ENCODE data around the gene BET1.
"Not testable (repeated sequence)": the region's sequence is repeated elsewhere in the genome, so short reads cannot be mapped to it uniquely, and the experiment has no call there.

Gene BET1, protein sequence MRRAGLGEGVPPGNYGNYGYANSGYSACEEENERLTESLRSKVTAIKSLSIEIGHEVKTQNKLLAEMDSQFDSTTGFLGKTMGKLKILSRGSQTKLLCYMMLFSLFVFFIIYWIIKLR

DNA sequence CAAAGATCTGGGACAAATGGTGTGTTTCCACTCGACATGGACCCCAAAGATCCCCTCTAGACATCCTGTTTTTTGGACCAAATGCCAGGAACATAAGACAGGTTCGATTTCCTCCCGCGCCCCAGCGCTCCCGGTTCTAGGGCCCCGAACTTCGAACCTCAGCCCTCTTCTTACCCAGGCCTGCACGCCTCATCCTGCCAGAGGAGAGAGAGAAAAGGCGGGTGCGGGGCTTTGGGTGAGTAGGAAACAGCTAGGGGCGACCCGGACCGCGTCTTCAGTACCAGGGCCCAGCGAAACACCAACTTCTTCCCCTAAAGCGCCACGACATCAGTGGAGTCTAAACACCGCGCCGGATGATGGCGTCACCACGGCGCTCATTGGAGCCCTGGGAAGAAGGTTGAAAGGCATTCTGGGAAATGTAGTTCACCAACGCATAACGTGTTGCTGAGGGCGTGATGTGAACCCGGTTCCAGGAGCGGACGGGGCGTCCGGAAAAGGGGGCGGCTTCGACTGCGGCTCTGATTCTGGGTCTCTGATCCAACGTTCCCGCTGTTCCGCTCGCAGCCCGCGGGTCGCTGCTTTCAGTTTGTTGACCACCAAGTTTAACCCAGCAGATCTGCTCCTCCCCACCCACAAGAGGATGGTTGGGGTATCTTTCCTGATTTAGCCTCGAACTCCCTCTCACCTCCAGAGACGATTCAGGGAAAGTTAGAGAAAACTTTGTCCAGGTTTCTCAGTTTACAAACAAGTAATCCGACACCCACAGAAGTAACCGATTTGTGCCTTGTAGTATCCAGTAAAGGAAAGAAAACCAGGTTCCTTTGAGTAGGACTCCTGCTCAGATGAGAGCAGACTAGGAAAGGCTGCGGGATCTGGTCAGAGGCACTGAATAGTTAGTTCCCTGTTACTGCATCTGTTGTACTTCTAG lies at the start of gene BET1:
BET1 (minus strand) TSS at position 332 of the 928 bp plus-strand sequence; CDS start at position 193, 139 bp downstream.
- peak; percentile 35 to 95 (median 86) for DNase-seq

DNA sequence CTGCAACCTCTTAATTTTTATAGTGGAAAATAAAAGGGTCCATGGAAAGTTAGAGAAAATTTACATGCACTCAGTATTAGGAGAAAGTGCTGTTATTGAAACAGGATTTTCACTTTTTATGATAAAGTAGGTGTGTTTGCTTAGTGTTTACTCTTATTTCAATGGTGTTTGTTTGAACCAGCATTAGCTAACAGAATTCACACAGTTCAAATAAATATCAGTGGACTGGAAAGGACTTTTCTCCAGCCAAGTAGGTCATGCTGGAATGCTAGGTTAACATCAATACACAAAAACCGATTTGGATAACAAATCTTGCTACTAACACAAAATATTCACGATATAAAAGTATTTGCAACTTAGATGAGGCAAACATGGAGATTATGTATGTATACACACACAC lies 49.4 kb upstream of the BET1 start:
- DNase-seq: no peak

DNA sequence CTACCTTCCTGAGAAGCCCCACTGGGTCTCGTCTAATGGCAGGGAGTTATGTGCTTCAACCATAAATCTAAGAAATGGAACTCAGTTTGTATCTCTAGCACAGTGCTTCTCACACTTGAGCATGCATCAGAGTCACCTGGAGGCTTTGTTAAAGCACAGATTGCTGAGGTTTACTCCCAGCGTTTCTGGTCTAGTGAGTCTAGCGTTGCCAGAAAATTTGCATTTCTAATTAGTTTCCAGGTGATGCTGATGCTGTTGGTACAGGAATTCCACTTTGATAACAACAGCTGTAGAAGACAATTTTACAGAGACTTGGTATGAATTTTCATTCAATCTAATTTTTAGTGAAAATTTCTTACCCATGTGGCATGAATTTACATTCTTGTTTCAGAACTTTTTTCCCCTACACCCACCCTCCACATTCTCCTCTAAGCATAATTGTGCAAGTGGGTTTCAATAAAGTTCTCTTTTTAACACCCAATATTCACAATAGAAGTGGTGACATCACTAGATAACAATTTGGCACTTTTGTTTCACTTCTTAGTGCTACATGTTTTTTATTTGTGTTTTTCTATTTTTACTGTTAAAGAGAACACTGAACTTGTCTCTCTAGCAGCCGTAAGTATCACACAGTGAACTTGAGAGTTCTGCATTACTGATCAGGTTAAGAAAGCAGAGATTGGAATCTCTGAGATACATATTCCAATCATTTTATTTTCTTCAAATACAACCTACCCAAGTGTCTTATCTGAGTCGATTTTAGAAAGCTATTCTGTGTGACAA lies 48.4 kb upstream of the BET1 start:
- no peak for DNase-seq

DNA sequence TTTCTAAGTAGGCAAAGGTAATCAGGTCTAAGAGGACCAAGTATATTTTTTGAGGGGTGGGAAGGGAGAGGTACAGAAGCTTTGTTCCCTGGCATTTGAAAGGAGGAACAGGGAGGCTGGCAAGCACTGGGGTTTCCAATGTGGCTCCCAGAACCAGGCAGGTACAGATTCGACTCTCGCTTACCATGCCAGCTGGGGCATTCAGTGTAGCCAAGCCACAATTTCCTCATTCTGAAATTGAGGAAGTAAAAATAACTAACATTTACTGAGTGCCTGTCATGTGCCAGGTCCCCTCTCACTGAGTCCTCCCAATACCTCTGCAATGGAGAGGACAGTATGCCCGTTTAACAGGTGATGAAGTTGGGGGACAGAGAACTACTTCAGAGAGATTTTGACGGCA lies 45.9 kb upstream of the BET1 start:
- DNase-seq: no peak

DNA sequence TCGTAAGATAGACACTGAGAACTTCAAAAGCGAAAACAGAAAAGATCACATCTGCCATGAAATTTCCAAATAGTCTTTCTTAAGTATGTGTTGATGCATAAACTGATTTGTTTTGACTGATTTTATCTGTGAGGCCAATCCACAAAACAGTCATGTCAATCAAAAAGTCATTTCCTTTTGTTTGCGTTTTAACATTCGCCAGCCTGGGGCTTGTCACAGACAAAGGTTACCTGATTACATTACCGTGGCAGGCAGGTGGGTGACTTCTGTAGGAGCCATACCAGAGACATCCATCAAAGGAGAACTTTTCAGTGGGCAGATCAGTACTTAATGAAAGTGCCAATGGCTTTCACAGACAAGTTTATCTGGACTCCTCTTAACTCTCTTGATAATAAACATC lies 45.5 kb upstream of the BET1 start:
- no peak for DNase-seq

DNA sequence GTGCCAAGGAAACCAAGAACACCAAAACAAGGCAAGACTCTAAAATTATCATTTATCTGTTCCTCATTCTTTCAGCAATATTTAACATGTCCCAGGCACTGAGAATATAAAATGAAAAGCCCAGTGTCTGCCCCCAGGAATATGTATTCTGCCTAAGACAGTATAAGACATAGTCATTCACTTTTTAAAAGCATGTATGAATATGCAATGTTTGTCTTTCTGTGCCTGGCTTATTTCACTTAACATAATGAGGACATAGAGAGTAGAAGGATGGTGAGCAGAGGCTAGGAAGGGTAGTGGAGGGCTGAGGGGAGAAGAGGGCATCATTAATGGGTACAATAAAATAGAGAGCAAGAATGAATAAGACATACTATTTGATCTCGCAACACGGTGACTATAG lies 44.6 kb upstream of the BET1 start:
- no peak for DNase-seq

DNA sequence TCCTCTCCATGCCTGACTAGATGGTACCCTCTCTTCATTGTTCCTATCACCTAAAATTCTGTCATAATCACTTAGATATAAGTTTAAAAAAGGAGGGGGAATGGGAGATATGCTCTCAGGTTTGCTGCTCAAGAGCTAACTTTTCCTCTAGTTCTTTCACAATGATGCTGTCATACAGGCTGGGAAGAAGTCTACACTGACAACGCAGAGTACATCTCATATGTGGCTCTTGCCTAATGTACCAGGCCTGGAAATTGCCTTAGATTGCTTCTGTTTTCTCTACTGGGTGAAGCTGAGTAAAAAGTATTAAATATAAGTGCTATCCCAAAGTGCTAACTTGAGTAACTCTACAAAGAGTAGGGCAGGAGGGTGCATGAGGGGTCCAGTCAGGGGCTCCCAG lies 43.8 kb upstream of the BET1 start:
- no peak for DNase-seq

DNA sequence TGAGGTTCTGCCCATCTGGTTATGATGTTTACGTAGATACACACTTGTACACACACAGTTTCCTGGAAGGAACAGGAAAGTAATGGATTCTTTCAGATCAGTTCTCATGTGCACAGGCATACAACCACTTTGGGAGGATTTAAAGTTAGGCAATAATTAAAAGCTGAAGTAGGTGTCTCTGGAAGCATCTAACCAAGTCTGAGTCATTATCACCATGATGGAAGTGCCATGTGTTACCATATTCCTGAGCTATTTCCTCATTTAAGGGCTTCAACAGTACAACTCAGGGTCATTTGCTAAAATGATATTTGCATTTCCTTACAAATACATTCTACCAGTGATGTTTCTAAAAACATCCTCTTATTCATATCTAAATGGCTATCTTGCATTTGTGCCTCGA lies 41.4 kb upstream of the BET1 start:
- DNase-seq: no peak

DNA sequence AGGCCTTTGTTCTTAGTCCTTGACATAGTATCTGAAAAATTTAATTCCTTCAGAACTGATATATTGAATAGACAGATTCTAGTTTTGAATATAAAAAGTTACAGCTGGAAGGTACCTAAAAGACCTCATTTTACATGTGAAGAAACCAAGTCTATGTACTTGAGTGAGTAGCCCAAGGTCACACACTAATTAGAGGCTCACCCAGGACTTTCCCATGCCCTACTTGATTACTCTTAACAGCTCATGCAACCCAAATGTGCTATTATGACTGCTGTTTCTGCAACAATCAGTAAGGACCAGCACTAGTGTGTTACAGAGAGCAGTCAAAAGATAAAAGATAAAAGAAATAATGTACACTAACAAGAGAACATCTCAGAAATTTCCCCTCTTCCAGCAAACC lies 40.7 kb upstream of the BET1 start:
- no peak for DNase-seq

DNA sequence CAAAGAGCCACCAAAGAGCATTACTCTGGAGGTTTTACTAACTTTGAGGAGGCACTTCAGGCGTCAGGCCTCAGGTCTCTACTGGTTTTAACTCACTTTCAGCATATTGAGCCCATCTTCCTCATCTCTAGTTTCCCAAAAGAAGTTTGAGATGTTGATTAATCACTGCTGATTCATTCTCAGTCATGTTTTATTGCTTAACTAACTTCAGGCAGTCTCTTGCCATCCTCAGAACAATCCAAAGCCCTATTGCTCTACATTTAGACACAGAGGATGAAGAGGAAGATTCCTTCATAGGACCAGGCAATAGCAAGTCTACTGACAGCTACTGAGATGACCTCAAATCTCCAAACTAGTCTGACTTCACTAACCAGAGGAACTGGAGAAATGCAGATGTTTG lies 39.1 kb upstream of the BET1 start:
- DNase-seq: no peak

DNA sequence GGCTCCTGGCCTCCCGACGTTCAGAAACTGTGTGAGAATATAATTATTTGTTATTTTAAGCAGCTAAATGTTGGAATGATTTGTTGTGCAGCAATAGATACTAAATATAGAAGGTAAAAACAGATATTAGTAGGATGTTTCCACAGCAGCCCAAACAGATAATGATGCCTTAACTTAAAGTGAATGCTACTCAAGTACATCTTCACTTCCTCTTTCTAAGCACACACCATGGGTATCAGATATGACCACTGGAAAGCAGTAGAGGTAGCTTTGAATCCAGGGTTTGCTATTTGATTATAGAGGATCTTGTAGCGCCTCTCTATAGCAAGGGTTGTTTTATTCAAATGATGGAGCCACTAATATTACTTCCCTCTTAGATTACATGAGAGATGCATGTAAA lies 38.2 kb upstream of the BET1 start:
- DNase-seq: no peak

DNA sequence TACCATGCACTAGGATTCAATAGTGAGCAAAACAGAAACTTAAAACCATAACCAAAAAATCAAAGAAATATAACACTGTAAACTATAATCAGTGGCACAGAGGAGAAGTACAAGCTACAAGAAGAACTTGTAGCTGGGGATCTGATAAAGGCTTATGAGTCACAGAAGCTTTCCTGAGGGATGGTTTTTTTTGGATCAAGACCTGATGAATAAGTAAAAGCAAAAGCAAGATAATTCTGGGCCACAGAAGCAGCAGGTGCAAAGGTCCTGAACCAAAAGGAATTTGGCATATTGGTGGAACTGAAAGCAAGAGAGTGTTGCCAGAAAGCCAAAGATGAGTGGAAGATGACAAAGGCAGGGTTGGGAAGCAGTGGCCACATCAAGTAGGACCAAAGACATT lies 37.4 kb upstream of the BET1 start:
- DNase-seq: no peak

DNA sequence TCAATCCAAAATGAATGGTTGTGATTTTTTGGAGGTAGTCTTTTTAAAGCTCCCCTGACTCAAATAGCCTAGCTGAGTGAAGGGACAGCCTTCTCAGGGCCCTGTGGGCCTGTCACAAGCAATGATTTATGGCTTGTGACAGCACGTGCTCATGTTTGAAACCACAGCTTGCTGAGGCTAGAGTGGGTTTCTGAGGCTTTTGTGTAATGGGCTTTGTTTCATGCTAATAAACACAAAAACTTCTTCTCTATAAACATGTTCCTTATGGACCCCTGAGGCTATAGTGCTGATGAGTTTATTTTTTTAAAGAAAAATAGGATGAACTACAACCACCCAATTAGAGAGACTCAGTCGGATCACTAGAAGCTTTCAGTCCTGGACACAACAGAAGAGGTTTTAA lies 36.1 kb upstream of the BET1 start:
- no peak for DNase-seq

DNA sequence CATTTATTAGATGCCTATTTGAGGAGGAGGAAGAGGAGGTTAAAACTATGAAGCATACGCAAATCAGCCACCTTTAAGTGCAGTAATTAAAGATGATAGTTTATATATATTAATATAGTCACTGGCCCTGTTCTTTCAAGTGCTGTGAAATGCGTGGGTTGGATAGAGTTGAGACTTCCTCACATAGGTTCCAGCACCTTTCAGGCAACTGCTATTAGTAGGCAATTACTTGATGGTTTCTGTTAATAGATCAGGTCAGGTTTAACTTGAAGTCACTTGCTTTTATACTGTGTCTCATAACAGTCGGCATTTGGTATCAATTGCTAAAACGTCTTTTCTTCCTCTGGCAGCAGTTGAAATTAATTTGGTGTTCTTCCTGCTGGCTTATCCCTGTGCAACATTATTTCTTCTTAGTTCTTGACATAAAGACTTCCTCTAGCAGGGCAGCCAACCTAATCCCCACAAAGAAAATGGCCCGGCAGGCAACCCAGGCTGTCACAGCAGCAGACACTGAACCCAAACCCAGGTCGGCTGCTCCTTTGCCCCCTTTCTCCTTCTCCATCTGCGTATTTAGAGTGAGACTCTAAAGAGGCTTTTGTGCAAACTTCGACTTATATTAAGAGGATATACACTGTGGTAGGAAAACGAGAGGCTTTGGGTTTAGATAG lies 35.3 kb upstream of the BET1 start:
- no peak for DNase-seq

DNA sequence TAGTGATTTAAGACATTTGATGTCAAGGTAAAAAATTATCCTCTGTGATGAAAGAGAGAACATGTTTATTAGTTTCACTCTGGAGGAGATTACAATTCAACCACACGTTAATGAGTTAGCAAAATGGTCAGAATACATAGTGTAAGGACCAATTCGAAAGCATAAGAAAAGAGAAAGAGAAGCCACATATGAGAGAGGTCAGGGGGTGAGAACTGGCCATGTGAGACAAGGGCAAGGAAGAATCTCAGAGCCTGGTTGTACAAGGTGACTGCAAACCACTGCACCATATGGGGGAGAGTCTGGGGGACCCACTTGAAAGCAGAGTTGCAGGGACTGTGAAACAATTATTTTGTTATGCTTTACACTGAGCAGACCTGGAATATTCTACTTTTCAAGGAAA lies 27.7 kb upstream of the BET1 start:
- DNase-seq: no peak

DNA sequence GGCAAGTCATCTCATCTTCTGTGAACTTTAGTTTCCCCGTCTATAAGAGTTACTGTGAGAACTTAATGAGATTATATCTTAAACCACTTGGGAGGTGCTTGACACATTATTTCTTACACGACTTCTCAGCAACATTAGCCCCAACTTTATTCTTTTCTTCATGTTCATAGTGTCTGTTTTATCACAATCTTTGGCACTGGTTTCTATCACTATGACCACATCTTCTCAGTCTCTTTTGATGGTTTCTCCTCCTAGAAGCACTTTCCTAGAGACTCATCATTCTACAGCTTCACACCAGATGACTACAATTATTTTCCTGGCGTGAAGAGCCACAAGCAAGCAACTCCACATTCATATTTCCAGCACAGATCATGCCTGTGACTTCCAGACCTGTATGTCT lies 26.5 kb upstream of the BET1 start:
- no peak for DNase-seq

DNA sequence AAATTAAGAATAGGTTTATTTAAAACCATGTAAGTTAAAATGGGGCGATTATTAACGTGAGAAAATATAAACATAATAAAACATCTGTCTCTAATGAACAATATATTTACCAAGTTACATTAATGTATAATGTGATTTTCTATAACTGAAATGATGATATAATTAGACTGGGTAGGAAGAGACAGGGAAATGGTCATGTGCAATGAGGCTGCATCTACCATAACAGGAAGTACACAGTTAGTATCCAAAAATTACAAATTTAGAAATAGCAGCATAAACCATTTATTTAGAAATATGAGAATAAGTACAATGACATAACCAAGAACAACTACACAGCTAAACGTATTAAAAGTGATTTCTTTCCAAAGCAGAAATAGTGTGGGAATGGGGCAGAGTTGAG lies 25.8 kb upstream of the BET1 start:
- DNase-seq: no peak

DNA sequence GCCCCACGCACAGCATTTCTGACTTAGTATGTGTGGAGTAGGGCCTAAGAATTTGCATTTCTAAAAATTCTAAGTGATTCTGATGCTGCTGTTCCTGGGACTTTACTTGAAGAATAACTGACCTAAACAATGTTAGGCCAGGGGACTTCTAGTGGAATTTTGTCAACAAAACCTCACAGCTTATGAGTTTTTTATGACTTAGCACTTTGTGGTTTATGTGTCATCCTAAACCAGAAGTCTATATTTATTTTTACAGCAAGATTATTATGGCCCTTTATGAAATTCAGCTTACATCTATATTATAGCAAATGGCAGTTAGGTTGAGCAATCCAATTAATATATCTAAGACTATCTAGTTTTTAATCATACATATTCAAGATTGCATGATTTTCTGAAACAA lies 24.6 kb upstream of the BET1 start:
- no peak for DNase-seq

DNA sequence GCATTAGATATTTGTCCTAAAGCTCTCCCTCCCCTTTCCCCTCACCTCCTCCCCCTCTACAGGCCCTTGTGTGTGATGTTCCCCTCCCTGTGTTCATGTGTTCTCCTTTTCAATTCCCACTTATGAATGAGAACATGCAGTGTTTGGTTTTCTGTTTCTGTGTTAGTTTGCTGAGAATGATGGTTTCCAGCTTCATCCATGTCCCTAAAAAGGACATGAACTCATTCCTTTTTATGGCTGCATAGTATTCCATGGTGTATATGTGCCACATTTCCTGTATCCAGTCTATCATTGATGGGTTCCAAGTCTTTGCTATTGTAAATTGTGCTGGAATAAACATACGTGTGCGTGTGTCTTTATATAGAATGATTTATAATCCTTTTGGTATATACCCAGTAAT lies 22.5 kb upstream of the BET1 start:
- DNase-seq: not testable (repeated sequence)

DNA sequence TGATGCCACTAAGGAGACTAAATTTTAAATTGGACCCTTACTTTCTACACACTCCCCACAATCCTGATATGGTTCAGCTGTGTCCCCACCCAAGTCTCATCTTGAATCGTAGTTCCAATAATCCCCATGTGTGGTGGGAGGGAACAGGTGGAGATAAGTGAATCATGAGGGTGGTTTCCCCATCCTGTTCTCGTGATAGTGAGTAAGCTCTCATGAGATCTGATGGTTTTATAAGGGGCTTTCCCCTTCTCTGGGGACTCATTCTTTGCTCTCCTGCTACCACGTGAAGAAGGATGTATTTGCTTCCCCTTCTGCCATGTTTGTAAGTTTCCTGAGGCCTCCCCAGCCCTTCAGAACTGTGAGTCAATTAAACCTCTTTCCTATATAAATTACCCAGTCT lies 18.4 kb upstream of the BET1 start:
- no peak for DNase-seq

DNA sequence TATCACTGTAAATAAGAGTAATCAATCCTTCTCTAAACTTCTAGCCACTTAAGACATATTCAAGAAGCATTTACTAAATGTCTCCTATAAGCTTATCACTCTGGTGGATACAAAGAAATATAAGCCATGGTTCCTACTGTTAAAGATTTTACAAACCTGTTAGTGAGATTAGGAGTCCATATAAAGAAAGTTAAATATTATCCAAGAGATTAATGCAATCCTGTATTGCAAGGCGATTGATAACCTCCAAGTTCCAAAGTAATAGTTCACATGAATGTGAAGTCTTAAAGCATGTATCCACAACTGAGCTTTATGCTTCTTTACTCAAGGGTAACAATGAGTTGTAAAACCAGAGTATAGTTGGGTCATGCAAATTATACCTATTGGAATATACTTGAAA lies 12.6 kb upstream of the BET1 start:
- DNase-seq: no peak

DNA sequence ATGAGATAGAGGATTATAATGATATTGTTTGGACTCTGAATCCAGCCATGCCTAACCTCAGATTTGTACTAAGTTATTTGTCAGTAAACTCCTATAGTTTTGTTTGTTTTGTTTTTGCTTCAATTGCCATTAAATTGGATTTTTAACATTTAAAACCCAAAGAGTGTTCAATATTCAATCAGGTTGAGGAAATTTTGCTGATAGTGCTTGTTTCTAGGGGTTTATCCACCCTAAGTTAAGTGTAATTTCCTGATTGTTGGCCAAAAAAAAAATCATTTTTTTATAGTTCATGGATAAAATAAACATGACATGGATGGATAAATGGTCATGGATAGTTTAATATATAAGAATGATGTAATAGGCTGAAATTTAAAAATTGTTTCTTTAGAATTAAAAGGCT lies 11.4 kb upstream of the BET1 start:
- DNase-seq: no peak

Data from amygdala (tissue), 56 donors.